Activated T-helper 9 cell treated with anti-CD3 and anti-CD28 coated beads, Interleukin-2, amount 50 U/mL, for 16 hours (primary cell): ENCODE measurements around the gene FGB.
A peak's percentile ranks its signal among the peaks of the same experiment; 100 is the strongest.

ENCODE experiments used
- DNase-seq: peaks from one replicate; pipeline ENCODE4 v3.0.0-alpha.2; 2020; ENCODE audit warnings: low read depth

FGB gene

DNA sequence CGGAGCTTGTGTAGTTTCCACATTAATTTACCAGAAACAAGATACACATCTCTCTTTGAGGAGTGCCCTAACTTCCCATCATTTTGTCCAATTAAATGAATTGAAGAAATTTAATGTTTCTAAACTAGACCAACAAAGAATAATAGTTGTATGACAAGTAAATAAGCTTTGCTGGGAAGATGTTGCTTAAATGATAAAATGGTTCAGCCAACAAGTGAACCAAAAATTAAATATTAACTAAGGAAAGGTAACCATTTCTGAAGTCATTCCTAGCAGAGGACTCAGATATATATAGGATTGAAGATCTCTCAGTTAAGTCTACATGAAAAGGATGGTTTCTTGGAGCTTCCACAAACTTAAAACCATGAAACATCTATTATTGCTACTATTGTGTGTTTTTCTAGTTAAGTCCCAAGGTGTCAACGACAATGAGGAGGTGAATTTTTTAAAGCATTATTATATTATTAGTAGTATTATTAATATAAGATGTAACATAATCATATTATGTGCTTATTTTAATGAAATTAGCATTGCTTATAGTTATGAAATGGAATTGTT lies at the start of gene FGB:
Gene FGB (plus strand): TSS at position 315 of the 558 bp plus-strand sequence. CDS start 8 bp downstream, at position 323.
- DNase-seq: no peak

DNA sequence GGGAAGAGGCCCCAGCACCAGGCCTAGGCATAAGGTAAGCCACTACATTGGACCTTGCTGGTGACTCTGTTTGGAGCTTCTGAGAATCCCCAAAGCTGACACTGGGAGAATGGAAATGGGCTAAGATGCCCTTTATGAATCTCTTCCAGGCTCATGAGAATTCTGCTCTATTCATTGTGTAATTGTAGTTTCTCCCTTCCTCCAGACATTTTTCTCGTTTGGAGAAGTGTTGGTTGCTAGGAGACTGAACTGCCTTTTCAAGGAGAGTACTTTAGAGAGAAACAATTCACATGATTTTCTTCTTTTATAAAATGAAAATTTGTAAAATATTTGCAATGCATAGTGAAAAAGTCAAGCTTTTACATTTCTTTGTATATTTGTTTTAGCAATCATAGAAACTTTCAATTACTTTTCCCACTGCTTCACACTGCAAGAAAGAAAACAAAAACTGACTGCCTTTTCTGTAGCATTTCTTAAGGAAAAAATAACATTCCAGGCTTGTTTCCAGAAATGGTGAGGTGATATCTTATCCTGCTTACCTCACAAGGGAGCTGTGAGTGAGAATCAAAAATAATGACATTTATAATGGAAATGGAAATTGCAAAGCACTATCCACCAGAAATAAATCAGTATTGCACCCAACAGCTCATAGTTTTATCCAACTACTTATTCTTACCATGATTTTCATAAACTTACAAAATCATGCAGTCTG lies 46.3 kb upstream of the FGB start:
- no peak for DNase-seq

DNA sequence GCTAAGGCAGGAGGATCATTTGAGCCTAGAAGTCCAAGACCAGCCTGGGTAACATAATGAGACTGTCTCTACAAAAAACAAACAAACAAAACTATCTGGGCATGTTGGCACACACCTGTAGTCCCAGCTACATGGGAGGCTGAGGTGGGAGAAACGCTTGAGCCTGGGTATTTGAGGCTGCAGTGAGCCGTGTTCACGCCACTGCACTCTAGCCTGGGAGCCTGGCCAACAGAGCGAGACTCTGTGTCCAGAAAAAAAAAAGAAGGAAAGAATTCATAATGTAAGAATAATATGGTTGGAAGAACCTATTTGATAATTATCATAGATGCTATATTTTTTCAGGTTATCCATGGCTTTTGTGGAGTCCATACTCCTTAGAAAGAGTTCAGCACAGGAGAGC lies 45.2 kb upstream of the FGB start:
- no peak for DNase-seq

DNA sequence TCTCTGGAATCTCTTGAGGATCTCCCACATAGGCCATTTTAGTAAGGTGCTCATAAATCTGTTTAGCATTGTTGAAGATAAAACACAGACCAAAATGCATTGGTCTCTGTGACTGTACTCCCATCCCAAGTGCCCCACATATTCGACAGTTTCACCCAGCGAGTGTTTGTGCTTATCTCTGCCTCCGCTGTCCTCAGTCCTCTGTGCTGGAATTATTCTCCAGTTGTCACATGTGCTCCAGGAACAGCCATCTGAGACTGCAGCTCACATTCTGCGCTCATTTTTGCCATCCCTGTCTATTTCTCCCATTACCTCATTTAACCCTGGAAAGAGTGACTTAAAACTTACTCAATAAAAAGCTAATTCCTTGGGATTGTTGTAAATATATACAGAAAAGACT lies 43.6 kb upstream of the FGB start:
- no peak for DNase-seq

DNA sequence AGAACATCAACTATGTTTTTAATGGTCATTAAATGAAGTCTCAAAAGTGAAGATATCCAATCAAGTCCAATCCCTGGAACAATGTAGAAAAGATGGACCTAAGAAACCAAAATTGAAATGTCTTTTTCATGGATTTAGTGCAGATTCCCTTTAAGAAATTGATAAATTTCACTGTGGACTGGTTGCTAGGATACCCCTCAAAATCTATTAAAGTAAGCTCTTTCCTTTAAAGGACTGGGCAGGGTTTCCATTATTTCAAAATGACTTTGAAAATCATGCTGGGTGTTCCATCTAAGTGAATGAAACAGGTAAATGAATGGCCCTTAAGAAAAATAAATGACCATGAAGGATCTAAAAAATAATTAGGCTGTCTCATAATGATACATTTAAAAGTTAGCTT lies 41.2 kb upstream of the FGB start:
- no peak for DNase-seq

DNA sequence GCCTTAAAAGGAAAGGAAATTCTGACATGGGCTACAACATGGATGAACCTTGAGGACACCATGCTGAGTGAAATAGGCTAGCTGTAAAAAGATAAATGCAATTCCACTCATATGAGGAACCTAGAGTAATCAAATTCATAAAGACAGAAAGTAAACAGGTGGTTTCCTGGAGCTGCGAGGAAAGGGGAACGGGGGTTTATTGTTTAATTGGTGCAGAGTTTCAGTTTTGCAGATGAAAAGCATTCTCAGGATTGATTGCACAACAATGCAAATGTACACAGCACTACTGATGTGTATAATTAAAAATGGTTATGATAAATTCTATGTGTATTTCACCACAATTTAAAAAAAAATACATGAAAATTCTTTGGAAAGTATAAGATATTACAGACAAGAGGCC lies 36.7 kb upstream of the FGB start:
- no peak for DNase-seq

DNA sequence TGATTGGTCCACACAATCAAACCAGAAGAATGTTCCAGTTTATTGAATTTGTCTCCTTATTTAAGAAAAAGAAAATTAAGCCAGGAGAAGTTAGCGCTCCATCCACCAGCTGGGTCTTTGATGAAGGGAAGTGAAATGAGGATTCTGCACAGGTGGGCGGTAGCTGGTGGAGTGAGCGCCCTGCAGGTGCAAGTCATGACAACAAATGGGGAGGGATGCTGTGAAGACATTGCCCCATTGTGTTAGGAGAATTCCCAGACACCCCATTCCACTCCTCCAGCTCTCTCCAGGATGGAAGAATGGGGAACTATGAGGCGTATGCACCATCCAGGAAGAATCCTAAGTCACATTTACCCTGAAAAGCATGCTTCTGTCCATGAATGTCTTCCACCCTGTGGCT lies 35.5 kb upstream of the FGB start:
- DNase-seq: no peak

DNA sequence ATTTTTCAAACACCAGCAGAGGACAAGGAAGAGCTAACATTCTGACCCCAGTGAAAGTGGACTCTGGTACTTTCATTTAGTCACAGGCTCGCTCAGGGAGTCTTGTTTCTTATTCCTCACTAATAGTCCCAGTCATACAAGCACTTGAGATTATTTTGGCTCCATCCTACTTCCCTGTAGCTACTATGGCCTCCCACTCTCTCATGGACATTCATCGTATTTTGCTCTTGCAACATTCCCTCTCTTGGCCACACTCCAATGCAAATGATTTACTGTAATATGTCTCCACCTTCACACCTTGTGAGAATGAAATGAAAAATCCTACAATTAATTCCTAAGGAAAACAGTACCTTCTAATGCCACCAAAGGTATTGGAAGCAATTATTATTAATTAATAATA lies 33.9 kb upstream of the FGB start:
- no peak for DNase-seq

DNA sequence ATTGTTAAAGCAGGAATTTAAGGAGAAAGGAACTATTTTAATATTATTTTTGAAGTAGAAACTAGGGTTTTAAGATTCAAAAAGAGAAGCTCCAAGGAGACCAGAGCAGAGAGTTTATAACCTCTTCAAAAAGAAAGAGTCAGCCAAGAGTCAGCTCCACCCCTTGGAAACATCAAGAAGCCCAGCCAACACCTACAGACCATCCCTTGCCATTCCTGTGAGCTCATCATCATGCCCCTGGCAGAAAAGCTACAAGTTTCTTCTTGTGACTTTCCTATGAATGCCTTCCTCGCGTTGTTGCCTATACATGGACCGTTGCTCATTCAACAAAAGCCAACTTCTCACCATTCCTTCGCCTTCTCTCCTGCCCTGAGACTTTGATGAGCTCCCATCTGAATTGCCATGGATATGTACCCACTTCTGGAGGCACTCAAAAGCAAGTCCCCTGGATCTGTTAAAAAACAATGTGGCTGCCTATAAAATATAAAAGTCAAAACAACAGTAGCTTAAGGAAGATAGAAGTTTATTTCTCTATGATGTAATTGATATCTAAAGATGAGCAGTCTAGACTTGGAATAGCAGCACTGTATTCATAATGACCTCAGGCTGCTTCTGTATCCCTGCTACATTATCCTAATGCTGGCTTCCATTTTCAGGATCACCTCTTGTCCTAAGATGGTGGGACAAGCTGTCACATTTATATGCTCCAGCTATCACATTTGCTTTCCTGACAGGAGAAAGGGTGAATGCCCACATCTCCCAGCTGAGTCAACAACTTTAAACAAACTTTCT lies 32.9 kb upstream of the FGB start:
- no peak for DNase-seq

DNA sequence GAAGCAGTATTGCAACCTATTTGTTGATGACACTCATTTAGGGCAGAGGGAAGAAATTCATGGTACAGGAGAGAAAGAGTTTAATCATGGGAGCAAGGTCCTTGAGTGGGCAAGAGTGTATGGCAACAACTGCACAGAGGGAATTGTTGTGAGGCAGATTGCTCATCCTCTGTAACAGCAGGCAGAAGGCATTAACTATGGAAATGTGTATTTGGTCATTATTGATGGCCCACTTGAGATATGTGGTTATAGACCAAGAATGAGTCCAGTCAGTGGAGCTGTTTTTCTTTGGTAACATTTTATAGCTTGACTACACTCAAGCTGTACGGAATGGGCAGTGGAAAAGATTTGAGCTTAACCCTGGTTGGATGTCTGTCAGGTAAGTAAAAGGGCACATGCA lies 28.5 kb upstream of the FGB start:
- no peak for DNase-seq

DNA sequence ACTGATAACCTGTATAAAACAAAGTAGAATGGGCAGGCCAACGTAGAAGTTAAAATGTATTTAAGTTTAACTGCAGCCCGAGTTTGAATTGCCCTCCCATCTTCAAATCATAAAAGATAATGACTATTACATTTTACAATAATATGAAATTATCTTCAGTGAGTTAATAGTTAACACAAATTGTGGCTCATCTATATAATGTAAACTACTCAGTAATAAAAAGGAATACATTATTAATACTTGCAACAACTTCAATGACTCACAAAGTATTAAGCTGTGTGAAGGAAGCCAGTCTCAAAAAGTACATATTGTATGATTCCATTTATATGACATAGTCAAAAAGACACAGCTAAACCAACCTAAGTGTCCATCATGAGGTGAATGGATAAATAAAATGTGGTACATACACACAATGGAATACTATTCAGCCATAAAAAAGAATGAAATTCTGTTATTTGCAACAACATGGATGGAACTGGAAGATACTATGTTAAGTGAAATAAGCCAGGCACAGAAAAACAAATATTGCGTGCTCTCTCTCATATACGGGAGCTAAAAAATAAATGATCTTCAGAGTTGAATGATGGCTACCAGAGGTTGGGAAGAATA lies 20.4 kb upstream of the FGB start:
- no peak for DNase-seq

DNA sequence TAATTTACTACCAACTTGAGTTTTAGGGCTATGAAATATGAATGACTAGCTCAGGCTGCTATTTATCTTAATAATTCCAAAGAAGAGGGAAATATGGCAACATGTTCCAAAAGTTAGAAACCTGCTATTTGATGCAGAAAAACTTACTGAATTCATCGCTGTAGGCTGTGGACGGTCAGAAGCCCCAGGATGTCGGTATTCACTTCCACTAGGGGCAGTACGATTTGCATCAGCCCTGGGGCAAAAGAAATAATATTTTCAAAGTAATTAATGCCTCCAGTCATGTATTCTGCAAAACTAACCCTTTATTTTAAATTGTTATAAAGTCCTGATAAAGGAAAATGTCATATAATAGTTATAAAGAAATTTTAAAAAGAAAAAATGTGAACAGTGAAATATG lies 17.1 kb upstream of the FGB start:
- DNase-seq: no peak

DNA sequence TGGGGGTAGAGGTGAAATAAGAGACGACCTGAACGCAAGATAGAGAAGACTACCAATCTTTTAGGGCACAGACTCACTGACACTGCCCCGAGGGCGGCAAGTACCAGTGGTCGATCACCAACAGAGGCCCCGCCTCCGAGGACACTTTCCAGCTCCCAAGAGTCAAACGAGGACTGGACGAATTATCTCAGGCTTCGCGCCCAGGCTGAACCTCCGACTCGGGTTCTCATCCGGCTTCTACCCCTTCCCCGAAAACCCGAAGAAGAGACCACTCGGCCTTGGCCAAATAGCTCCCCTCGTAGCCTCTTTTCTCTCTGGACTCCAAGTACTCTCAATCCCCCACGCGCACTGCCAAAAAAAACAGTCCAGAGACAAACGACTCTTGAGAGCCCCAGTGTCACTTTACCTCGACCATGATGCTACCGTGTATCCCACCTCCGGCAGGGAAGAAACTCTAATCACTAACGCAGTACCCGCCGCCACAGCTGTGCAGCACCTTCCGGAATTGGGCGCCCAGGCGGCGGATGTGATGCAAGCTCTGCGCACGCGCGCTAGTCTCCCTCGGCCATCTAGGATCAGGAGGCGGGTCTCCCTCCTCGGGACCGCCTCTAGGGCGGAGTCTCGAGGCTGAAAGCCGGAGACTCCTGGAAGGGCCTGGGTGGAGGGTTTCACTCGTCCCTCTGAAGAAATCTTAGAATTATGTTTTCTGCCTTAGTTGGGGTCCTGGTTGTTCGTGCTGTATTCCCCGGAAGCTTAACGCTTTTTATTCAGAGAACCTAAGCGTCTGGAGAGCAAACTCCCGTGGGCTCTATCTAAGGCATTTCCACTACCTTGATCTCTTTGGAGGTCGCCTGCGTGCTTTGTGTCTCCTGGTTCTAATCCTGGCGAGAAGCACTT lies 12.7 kb upstream of the FGB start, which contains the start of gene PLRG1:
Gene PLRG1 (minus strand): TSS at position 507 of the 897 bp plus-strand sequence. CDS start 92 bp downstream, at position 415.
- DNase-seq: peak; percentile 94

DNA sequence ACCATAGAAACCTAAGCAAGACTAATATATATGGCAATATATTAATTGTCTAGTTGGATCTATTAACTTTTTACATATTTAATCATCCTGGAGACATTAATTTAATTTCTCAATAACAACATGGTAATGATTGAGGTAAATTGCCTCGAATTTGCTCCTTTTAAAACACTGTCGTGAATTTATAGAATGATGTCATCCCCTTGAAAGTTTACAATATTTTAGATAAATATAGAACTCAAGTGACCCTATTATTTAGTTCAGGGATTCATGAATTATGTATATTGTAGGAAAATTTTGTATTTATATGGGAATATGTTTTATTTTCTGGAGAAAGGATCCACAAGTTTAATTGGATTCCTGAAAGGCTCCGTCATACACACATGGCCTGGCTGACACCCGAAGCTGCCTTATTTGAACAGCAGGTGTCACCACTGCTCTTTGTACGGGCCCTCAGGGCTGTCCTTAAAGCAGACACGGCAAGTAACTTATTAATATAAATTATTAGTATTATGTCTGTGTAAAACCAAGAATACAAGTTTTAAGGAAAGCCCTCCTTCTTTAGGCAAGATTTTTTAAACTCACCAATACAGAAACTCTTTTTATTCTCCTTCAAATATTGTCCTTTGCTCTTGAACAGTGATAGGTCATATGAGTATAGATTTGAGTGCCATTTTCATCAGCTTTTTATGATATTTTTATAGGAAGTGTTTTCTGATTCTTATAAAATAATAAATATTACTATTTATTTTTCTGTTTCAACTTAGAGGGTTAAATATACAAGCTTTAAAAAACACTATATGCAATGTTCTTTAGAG lies 10.7 kb upstream of the FGB start:
- peak; percentile 48 for DNase-seq

DNA sequence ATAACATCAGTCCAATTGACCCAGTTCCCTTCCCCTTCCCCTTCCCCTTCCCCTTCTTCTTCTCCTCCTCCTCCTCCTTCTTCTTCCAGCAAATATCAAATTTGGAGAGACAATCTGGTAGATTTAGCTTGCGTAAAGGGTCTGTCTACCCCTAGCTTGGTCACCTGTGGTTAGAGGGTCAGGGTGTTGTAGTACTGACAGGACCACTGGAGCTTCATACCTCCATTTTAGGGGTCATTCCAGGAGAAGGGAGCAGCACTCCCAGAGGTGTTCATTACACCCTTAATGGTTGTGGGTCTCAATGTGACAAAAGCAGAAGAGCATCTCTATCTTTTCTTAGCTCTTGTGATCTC lies 3.7 kb upstream of the FGB start:
- DNase-seq: no peak

DNA sequence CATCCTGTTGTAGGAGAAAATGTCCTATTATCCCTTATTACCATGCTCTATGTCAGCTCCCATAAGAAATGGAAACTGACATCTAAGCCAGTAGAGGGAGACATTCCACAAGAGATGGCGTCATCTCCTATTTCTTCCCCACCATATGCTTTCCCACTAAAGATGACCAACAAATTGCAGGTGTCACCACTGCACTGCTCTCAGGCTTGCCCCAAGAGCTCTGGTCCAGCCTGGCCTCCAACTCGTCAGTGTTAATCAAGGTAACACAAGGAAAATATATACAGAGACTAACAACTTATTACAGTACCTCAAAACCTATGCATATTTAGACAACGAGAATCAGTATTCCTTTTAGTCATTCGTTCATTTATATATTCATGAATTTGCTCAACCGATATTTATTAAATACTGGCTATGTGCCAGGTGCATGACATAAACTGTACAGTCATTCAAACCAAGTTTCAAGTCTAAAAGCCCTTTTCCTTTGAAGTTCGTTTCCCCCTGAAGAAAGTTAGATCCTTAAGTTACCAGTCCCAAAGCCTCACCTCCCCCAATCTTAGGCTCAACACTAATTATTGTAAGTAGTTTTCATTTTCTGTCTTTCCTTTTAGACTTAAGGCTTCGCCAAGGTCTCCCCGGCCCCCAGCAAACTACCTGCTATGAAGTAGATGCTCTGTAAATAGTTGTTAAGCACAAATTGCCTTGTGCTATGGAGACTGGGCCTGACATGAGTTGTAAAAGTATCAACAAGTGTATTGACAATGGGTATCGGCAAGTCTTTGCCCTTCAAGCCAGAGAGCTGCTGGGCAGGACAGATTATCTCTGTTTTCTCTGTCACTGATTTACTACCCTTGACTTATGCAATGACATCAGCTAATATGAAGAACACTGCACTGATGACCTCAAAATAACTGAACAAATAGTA lies 3.1 kb upstream of the FGB start:
- no peak for DNase-seq

DNA sequence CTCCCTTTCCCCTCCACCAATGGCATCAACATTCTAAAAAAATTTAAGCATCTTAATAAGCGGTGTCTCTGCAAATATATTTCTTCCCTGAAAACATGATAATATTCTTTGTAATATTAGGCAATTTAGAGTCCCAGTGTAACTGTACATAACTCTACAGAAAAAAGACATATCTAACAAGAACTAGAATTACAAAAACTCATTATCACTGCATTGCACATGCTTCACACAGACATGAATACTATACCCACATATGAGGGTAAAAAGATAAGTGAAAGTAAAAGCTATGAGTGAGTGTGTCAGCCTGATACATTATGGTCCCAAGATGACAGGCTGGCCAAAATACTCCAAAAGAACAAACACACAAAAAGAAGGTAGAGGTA lies 2.4 kb upstream of the FGB start:
- DNase-seq: no peak

DNA sequence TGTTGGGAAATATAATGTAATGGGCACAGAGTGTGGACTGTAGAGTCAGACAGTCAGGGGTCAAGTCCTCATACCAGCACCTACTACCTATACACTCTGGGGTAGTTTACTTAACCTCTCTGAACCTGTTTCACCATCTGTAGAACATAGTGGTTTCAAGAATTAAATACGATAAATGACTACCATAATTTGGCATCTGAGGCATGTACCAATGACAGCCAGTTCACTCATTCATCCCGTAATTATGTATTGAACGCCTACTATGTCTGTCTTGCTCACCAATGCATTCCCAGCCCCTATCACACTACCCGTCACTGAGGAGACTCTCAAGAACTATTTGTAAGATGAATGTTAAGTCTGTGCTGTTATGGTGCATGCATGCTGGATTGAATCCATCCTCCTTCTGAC lies 2.0 kb upstream of the FGB start:
- no peak for DNase-seq

DNA sequence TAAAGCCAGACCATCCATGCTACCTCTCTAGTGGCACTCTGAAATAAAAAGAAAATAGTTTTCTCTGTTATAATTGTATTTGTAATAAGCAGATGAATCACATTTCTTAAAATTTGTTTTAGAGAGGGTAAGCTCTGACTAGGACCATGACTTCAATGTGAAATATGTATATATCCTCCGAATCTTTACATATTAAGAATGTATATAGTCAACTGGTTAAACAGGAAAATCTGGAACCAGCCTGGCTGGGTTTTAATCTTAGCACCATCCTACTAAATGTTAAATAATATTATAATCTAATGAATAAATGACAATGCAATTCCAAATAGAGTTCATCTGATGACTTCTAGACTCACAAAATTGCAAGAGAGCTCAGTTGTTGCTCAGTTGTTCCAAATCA lies 1.5 kb downstream of the FGB start:
- no peak for DNase-seq

DNA sequence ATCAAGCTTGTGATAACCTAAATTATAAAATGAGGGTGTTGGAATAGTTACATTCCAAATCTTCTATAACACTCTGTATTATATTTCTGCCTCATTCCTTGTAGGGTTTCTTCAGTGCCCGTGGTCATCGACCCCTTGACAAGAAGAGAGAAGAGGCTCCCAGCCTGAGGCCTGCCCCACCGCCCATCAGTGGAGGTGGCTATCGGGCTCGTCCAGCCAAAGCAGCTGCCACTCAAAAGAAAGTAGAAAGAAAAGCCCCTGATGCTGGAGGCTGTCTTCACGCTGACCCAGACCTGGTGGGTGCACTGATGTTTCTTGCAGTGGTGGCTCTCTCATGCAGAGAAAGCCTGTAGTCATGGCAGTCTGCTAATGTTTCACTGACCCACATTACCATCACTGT lies 2.9 kb downstream of the FGB start:
- DNase-seq: no peak
